IPS-11a (cell line): Measurements from ENCODE around the gene RHBDF2.
A peak's percentile ranks its signal among the peaks of the same experiment; 100 is the strongest.

Experiments used
- H3K4me3 ChIP-seq: one replicate; pipeline ENCODE4 v1.5.1; 2013; ENCODE audit warnings: low read depth, low read length, control low read depth

Gene RHBDF2

DNA sequence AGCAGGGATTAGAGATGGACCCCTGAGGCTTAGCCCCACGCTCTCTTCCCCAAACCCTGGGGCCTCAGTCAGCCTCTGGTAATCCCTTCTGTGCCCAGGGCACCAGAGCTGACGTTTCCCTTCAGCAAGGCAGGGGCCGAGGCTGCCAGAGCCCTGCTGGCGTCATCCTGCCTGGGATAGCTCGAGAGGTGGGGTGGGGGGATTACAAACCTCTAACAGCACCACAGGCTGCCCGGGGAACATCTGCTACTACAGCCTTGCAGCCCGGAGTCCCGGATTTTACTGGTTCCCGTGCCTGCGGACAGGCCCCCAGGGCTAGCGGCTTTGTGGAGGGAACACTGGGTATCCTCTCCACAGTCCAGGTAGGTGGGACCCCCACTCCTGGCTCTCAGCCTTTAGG is 33.9 kb downstream of the RHBDF2 start, which contains the start of gene AANAT:
Gene AANAT (plus strand): TSS at position 238 of the 400 bp plus-strand sequence. CDS start 1,144 bp downstream, outside the sequence.
- no peak within 1 kb of the TSS for H3K4me3 ChIP-seq

DNA sequence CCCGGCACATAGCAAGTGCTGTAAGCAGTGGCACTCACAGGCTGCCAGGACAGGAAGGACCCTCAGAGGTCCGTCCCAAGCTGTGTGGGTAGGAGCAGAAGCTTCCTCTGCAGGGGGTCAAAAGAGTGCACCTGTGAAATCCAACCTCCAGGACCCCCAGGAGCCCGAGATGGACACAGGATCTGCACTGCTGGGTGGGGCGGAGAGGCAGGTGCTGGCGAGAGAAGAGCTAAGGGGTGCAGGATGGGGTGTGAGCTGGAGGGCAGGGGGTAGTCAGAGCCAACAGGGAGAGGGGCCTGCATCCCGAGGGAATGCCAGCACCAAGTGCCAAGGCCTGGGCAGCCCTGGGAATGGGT is 34.5 kb downstream of the RHBDF2 start:
- no peak overlapping the region for H3K4me3 ChIP-seq

DNA sequence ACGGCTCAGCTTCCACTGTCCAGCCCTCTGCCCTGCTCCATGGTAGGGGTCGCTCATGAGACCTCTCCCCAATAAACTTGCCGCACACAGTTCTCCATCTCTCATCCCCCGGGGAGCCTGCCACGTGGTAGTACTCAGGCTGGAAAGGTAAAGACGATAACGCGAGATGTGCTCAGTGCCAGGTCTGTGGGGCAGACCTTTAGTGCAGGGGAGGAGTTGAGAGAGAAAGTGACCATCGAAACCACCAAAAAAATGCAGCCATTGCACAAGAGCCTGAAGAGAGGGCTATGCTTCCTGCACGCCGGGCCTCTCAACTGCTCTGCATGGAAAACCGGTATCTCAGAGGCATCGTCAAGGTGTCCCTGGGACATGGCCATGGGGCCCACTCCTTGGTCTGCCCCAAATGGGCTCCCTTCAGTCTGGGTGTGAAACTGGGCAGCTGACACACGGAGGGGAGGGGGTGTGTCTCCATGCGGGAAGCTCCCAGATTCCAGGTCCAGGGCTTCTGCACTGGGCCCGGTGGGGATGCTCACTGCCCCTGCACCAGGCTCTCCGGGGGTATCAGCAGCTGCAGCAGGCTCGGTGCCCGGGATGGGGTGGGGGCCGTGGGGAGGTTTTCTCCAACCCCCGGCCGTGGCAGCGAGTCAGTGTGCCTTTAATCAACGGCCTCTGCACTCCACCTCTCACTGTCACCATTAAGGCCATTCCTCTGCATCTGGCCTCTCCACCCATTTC is 38.5 kb downstream of the RHBDF2 start:
- no peak overlapping the region for H3K4me3 ChIP-seq

DNA sequence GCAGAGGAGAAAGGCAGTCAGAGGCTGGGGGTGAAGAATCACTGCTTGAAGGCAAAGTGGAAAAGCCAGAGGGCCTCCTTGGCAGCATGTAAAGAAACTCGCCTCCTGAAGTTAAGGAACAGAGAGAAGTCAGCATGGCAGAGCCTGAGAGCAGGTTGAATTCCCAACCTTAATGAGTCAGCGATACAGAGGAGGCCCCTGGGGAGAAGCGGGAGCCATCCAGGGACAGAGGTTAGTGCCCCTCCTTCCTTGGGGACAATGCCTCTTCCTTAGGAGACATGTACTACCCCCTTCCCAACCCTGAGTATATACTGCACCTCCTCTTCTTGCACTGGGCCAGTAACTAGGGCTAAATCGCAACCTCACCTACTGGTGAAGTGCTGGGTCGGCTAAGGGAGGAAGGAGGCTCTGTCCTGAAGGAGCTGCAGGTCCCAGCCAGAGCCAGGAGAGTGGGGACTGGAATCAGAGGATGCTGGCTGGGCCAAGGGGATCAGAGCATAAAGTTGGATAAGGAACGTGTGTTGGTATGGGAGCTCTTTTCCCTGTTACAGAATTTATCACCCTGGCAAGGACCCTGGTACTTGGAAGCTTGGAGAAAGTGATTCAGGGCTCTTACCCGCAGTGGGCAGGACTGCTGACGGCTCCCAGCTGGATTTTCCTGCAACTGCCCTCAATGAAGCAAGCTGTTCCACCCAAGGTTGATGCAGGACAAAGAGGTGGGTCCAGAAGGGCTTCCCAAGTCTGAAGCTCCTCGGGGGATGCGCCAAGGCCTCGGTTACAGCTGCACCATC is 39.3 kb downstream of the RHBDF2 start:
- no peak overlapping the region for H3K4me3 ChIP-seq

DNA sequence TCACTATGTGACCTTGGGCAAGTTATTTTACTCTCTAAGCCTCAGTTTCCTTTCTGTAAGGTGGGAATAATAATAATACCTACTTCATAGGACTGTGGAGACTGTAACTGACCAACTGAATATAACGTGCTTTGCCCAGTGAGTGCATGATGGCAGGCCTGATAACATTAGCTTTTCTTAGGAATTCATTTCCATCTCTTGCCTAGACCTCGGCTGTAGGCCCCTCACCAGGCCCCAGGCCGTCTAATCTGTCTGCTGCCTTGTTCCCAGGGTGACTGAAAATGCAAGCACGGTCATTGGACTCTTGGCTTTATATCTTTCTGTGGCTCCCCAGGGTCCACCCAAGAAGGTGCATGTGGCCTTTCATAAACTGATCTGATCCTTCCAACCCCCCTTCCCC is 41.5 kb downstream of the RHBDF2 start:
- no peak overlapping the region for H3K4me3 ChIP-seq

DNA sequence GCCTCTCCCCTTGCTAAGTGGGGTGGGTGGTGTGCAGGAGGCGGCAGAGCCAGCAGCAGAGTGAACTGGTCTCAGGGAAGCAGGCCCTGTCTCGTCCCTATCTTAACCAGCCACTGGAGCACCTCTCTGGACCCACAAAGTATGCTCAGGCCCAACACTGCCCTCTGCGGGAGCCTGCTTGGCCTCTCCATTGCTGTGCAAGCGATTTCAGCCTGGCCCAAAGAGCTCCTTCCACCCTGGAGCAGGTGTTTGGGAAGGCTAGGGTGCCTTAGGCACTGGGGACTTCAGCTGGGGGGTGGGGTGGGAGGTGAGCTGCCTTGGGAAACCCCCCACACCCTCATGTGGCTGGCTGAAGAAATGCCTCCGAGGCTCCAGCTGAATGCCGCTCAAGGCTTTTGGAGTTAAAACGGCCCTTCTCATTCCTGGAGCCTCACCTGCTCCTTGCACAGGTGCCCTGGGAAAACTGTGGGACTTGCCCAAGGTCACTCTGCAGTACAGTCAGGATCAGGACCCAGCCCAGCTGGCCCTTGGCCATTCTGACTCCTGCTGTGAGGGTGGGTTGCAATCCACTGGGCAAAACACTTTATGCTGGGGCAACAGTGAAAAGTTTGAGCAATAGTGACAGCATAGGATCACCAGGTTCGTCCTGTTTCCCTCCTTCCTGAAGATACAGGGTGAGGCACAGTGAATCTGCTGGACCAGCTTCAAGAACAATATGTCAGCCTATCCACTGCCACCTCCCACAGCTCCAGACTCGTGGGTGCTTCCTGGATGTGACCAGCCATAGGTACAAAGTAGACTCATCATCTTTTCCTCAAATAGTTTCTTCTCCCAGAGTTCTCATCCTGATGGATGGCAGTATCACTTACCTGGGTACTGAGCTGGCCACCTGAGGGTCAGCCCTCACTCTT is 42.4 kb downstream of the RHBDF2 start:
- H3K4me3 ChIP-seq, result no peak overlapping the region

DNA sequence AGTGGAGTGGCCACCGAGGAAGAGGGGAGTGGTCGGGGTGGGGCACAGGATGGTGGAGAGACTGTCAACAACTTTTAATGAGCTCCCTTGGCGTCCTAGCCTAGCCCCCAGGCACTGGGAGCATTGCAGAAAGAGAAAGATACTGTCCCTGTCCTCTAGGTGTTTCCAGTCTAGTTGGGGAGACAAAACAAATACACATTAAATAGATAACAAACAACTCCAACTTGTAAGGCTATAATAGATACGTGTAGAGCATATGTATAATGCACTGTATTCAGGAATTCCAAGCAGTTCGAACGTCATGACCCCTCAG is 47.8 kb downstream of the RHBDF2 start:
- H3K4me3 ChIP-seq, result no peak overlapping the region

DNA sequence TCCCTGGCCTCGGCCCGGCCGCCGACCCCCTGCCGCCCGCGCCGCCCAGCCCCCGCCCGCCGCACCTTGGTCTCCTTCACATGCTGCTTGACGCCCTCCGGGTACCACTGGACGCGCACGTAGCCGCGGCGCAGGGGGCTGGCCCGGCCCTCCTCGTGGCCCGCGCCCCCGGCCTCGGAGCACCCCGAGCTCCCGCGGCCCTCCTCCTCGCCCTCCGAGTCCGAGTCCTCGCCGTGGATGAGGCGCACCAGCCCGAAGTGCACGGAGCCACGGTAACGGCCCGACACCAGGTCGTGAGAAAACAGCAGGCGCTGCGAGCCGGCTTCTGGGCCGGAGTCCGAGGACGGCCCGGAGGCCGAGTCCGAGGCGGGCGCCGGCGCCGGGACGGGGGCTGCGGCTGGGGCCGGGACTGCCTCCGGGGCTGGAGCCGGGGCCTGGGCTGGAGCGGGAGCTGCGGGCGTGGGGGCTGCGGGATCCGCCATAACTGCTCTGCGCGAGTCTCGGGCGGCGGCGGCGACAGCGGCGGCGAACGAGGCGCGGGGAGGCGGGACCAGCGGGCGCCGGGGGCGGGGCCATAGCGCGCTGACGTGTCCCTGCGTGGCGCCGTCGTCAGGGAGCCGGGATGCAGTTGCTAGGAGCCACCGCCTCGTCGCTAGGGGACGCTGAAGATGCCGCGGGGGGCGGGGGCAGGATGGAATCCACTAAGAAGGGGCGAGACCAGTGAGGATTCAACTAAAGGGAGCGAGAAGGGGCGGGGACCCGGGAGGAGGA is 48.4 kb downstream of the RHBDF2 start, which contains the start of gene UBE2O:
Gene UBE2O (minus strand): TSS at position 493 of the 771 bp plus-strand sequence. CDS start 11 bp downstream, at position 482.
- peak within 1 kb of the TSS; percentile 75 for H3K4me3 ChIP-seq

DNA sequence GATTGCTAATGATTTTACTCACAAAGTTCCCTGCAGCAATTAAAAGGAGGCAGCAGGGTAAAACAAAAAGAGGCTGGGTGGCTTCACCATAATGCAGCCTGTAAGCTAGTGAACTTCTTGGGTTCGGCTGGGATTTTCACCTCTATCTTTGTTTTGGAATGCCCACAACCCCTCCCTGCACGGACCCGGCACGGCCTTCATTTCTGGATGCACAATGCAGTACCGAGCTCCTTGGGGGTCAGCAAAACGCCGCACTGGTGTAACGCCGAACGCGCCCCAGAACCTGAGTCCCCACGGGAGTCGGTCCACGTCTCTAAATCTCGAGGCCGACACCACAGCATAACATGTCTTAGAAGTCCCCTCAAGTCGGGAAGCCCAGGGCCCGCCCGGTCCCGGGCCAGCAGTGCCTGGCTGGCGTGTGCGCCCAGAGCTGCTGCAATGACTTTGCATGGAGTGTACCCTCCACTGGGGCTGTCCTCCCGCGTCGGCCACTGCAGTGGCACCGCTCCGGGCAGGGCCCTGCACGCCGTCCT is 49.0 kb downstream of the RHBDF2 start:
- H3K4me3 ChIP-seq, result peak overlapping the region; percentile 75

DNA sequence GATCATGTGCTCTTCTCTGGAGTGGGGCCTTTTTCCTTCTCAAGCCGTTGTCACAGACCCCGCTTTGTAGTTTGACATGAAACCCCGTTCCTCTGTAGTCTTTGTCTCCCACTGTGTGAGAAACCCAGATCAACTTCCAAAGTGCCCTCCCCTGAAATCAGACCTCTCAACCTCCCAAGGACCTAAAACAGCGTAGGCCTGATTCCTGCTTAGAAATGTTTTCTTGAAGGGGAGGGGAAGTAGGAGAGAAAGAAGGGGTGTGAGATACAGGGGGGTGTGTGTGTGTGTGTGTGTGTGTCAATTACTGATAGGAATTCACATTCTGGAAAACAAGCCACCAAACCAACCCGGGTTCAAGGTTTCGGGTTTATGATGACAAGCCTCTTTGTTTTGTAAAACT is 49.7 kb downstream of the RHBDF2 start:
- peak overlapping the region; percentile 75 for H3K4me3 ChIP-seq

DNA sequence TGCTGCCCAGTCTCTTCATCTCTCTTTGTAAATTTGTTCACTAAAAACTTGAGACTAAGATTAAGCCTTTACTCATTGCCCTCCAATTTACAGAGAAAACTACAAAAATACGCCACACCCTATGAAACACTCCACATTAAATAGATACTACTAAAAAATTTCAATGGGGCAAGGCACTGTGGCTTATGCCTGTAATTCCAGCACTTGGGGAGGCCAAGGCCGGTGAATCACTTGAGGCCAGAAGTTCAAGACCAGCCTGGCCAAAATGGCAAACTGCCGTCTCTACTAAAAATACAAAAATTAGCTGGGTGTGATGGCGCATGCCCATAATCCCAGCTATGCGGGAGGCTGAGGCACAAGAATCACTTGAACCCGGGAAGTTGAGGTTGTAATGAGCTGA is 52.1 kb downstream of the RHBDF2 start:
- H3K4me3 ChIP-seq, result no peak overlapping the region

DNA sequence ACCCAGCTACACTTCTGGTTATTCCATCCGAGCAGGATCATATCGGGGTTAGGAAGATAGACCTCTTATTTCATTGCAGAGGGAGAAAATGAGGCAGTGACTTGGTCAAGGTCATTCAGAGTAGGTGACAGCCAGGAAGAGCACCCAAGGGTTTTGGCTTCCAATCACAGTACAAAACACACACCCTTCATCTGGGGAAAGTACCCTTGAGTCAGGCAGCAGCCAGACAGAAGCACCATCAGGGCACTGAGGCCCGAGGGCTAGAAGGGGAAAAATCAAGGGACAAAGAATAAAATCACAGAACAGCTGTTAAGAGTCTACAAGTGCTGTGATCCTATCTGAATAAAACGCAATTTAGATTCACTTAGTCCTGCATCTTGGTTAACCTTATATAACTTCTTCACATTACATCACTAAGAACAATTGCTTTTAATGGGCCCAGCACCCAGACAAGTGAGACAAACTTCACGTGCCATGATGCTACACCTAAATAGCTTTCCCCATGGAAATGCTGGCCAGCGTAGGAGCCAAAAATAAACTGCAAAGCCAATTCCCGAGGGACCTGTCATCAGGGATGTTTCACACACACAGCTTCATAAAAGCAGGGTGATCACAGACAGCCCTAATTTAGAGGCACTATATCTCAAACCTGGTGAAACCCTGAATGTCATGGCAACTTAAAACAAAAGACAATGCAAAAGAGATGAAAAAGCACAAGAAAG is 53.1 kb downstream of the RHBDF2 start:
- H3K4me3 ChIP-seq, result no peak overlapping the region

DNA sequence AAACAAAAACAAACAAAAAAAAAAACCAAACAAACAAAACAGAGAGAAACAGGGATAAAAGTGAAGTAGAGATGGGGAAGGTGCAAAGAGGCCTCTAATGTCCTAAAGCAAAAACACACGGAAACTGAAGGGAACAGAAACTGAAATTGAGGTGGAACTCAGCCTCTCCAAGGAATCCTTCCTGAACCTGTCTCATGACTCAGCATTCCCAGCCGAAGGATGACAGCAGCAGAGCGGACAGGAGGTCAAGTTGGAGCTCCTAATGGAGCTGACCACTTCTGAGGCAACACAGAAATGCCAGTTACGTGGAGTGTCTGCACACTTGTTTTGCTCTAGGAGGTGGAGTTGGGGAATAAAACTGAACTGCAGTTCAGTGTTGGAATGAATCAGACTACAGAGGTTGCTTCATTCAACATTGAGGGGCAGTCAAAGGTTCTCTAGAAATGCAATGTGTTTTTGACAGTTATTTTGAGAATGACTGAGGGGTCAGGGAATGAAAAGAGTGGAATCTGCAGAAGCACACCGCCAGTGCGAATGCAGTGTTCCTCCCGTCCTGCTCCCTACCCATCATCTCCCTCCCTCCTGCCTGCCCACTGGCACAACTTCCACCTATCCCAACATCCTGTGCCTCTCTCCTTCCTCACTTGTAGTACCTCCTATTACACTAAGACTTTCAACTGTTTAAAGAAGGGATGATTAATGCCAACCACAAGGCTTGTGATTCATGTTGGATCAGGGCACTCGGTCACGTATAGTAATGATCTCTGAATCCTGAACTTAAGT is 54.6 kb downstream of the RHBDF2 start:
- no peak overlapping the region for H3K4me3 ChIP-seq

DNA sequence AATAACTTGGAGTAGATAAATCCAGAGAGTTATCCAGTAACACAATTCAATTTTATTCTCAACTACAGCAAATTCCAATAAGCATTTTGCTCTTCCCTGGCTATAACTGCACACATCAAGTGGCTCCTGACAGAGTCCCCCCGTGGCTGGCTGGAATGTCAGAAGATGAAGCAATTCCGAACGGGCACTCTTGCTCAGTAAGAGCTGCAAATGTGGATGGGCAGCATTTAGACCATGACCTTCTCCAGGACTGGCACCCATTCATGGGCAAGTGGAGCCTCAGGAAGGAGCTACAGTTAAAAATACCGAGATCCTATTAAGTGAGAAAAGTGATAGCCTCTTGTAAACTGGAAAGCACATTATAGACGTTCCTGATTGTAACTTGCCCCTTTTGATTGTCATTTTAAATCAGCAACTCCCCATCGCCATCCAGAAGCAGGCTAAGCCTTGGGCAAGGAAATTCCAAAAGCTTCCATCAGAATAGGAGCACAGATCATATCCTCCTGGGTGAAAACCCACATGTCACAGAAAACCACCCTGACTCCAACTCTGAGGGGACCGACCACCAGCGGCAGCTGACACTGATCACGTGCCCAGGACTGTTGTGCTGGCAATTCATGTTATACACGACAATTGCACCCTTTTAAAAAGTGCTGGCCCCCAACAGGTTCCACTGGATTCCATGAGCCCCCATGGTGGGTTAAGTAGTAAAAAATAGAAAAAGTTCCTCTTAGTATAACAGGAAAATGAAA is 55.4 kb downstream of the RHBDF2 start:
- no peak overlapping the region for H3K4me3 ChIP-seq

DNA sequence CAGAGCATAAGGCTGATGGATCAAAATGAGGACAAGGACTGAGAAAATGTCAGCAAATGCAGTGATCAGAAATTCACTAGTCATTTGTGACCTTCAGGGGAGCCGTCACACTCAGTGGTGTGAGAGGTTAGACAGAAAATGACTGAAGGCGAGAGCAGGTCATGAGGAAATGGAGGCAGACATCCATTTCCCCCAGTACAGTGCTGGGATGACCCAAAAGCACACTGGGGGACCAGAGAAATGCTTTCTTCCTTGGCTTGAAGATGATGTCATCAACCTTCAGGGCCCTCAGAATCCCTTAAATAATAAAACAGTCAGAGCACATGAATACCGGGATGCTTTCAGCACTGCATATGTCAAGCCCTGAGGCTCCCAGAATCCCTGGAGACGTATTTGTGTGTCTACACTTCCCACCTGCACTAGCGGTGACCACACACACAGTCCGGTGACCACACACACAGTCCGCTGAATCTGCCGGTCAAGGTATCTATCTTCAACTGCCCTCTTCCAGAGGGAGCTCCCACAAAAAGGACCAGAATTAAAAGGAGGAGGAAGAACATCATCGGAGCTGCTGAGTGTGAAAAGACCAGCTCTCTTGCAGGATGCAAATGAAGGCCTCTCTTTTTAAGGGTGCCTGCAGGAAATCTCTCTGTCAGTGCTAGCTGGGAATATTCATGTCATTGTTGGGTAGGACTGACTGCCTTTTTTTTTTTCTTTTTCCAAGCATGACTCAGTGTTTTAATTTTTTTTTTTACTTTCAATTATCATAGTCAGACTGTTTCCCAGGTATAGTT is 56.5 kb downstream of the RHBDF2 start:
- peak overlapping the region; percentile 0 for H3K4me3 ChIP-seq

DNA sequence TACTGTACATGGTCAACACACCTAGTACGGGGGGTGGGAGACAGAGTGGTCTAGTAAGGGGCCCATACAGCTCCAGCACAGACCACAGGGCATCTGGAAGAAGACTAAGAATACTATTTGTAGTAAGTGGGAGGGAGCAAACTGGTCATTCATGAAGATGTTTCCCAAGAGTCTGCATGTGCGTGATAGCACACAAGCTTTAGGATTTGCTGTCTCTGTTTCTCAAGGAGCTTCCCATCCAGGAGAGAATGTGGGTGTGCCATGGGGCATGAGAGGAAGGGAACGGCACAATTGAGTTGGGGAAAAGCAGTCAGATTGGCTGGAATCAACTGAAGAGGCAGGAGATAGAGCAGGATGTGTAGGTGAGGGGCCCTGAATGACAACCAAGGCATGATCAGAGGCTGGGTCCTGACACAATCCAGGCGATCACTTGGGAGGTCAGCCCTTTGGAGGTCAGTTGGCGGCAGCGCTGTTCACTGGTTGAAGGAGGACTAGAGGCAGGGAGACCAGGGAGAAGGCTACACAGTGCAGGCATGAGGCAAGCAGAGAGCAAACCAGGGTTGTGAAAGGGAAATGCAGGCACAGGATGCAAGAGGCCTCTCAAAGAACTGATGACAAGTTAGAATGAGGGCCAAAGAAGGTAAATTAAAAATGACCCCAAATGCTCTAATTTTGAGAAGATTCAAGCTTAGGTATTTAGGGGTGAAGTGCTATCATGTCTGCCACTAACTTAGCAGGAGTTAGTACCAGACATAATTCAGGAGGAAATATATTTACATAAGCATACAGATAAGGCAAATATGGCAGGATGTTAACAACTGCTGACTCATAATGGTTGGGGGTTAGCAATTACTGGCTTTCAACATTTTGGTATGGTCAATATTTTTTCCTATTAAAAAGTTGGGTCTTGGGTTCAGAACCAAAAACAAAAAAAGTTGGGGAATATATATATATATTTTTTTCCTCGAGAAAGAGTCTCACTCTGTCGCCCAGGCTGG is 58.6 kb downstream of the RHBDF2 start:
- no peak overlapping the region for H3K4me3 ChIP-seq
